Right ventricle myocardium superior (tissue), 1 donor: Measurements from ENCODE around the gene JAG2. TPM values are rescaled to one million over a fixed set of nuclear protein-coding genes. Genes with fewer than 3 reads are reported as not detected.
A peak's percentile ranks its signal among the peaks of the same experiment; 100 is the strongest.

Source experiments
- ATAC-seq: fragments of 200-7000 bp; cut with Tn5 transposase; one replicate; pipeline ENCODE4 v1.9.1; 2020; ENCODE audit warnings: mild to moderate bottlenecking; ENCODE audit not compliant: poor library complexity
- DNase-seq: peaks from one replicate; pipeline ENCODE4 v3.0.0-alpha.2; 2020
- intact Hi-C: fragments of 100-400 bp; cut with DNase I; formaldehyde crosslinking; loops from one replicate; pipeline ENCODE4 v1.11.2; 2022
- total RNA-seq: library from RNA; stranded (reverse); fragmentation: NEBNext Ultra II Directional; extraction: Animal tissue kit (Norgen Biotek cat#: 25700); gene quantifications from one replicate; pipeline ENCODE4 v1.2.1, GENCODE V29; 2021
- donor health status: DM: no; HTN: yes; CAD: no; lungs with severe emphysema.

The JAG2 gene
- total RNA-seq, 1 donor from 2014 or later, result 28.6 TPM

DNA sequence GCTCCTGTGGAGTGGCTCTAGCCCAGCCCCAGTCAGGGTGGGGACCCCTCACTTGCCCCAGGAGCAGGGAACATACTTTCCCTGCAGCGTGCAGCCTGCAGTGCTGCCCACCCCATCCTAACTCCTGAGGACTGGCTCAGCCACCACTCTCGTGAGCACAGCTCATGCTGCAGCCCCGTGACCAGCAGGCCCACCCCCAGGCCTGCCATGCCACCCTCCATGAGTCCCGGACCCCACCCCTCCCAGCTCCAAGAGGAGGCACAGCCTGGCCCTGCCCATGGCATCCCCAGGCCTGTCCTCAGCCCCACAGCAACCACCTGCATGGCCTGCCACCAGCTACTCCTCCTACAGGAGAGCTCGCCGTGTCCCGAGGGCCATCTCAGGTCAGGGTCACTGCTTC is 3.9 kb upstream of the JAG2 start:
- intact Hi-C loops, result no loop called here
- ATAC-seq (no peak), DNase-seq (no peak)

DNA sequence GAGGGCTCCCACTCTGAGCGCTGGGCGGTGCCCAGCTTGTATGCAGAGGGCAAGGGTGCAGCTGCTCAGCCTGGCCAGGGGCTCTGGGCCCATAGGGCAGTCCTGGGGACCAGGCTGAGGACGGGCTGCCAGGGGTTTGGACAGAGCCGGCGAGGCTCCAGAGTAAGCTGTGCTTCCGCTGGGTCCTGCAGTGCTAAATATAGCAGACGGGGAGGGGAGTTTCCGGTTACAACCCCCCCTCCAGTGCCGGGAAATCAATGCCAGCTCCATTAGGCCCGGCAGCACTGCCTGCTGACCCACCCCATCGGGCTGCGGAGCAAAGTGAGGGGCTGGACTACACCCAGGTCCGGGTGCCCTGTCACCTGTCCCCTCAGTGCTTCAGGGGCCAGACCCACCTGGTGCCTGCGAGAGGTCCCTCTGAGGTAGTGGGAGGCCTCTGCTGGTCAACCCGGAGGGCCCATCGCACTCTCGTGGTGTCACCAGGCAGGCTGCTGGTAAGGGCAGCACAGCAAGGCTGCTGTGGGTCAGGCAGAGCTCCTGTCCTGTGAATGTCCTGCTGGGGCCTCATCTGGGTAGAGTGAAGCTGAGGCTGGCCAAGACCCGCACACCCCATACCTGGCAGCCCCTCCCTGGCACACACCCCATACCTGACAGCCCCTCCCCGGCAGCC is 2.6 kb upstream of the JAG2 start:
- intact Hi-C loops, result no loop called here
- ATAC-seq, result peak; percentile 39
- no peak for DNase-seq

- no peak for ATAC-seq
Observed at GRCh38 chr14:105169776-105170655, 1.4 kb upstream of the JAG2 start.

GRCh38 chr14:105168979-105169507 is 467 bp upstream of the JAG2 start:
- ATAC-seq, result peak; percentile 11

More at GRCh38 chr14:105169776-105170655, 1.4 kb upstream of the JAG2 start:
- intact Hi-C loops, result loop anchor here (2.0 kb wide), 1 partner anchor 81 kb away; no protein-coding TSS in a partner anchor
- no peak for DNase-seq

GRCh38 chr14:105168093-105168420 is 519 bp downstream of the JAG2 start:
- intact Hi-C loops, result loop anchor here (2.0 kb wide), 1 partner anchor 79 kb away; no protein-coding TSS in a partner anchor
- DNase-seq, result no peak
- ATAC-seq, result no peak

More at GRCh38 chr14:105168979-105169507, 467 bp upstream of the JAG2 start:
- DNase-seq, result no peak
- intact Hi-C loops, result loop anchor here (2.0 kb wide), 1 partner anchor 80 kb away; no protein-coding TSS in a partner anchor

DNA sequence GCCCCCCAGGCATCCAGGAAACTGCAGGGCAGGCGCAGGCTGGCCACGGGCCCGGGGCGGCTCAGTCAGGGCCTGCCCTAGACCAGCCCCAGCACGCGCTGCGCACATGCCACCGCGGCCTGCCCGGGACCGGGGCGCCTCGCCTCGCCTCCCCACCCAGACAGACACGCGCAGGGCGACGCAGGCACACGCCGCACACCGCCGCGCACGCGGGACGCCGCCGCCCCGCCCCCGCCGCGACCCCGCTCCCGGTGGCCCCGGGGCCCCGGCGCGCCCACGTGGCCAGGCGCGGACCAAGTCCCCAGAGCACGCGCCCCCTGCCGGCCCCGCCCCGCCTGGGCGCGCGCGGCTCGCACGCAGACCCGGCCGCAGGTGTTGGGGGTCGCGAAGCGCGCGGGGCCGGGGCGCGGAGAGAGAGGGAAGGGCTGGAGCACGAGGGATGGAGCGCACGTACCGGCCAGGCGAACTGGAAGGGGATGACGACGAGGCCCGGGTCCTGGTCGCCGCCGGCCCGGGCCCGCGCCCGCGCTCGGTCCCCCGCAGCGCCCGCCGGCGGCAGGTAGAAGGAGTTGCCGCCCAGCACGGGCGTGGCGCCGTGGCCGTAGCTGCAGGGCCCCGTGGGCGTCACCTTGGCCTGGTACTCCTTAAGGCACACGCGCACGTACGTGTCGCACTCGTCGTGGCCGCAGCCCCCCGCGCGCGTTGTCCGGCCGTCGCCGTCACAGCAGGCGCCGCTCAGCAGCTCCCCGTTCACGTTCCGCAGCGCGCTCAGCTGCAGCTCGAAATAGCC is 1.1 kb downstream of the JAG2 start:
- intact Hi-C loops, result loop anchor here (2.0 kb wide), 1 partner anchor 79 kb away; no protein-coding TSS in a partner anchor
- DNase-seq (no peak), ATAC-seq (peak; percentile 2)

DNA sequence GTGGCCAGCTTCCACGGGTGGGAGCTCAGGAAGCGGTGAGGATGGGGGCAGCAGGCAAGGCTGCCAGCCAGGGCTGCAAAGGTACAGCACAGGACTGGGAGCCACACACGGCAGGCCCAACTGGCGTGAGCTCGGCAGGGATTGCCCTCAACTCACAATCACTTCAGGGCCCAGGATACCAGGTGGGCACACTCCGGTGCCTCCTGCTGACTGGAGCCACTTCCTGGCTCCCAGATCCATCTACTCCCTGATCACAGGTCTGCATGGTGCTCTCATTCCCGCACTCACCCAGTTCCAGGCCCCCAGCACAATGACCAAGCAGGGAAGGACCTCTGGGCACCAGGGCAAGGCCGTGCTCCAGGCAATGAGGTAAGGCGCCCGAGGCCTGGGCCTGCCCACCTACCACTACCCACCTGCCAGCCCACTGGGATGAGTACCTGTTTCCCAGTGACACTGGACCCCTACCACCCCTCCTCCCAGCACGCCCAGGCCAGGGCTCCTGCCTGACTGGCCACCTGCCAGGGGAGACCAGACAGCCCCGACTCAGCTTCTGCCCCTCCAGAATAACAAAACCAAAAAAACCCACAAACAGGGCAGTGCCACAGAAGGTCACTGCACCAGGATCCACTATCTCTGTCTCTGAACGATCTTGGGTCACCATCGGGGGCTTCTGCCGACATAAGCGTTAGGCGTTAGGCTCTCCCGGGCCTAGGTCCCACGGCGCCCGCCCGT is 1.8 kb downstream of the JAG2 start:
- no peak for DNase-seq
- no peak for ATAC-seq
- intact Hi-C loops, result no loop called here

GRCh38 chr14:105165761-105166485 is 2.7 kb downstream of the JAG2 start:
- intact Hi-C loops, result no loop called here
- no peak for ATAC-seq

GRCh38 chr14:105165134-105165704 is 3.4 kb downstream of the JAG2 start:
- DNase-seq (no peak), ATAC-seq (no peak)
- intact Hi-C loops, result no loop called here

More at GRCh38 chr14:105165761-105166485, 2.7 kb downstream of the JAG2 start:
- no peak for DNase-seq

GRCh38 chr14:105163040-105163742 is 5.4 kb downstream of the JAG2 start:
- intact Hi-C loops, result no loop called here
- DNase-seq (no peak), ATAC-seq (no peak)

GRCh38 chr14:105162669-105162979 is 6.0 kb downstream of the JAG2 start:
- intact Hi-C loops, result no loop called here
- DNase-seq, result no peak
- ATAC-seq, result no peak

DNA sequence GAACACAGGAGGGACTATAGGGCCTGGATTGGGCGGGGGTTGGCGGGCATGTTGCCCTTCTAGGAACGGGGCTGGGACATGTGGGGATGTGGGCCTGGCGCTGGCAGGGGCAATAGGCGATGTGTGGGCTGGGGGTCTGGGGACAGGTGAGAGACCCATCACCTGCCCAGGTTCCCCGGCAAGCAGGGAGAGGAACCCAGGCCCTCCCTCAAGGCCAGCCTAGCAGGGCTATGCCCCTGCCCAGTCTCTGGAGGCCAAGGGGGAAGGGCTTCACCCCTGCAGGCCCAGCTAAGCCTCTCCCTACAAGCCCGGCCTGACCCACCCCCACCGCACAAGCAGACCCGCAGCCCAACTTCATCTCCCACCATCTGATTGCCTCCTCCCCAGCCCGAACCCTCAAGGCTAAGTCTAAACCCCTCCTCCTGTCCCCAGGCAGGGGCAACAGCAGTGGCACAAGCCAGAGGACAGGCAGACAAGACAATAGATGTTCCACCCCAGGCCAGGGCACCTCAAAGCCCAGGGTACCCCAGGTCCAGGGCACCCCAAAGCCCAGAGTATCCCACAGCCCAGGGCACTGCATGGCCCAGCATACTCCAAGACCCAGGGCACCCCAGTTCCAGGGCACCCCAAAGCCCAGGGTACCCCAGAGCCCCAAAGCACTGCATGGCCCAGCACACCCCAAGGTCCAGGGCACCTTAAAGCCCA is 6.5 kb downstream of the JAG2 start:
- intact Hi-C loops, result no loop called here
- ATAC-seq, result peak; percentile 46
- DNase-seq, result no peak

DNA sequence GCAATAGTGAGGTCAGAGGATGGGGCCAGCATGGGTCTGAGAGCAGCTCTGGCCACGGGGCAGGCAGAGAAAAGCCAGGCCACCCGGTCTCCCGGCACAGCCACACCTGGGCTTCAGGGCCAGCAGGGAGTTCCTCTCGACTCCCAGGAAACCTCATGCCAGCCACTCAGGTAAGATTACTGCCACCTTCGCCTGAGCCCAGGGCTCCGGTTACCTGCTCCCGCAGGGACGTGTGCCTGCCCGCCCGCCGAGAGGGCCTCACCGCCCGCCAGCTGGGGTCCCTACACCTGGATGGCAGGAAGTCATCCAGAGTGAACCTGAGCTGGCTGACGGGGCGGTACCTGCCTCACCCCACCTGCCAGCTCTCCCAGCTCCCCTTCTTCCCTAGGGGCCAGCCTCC is 7.3 kb downstream of the JAG2 start:
- DNase-seq (no peak), ATAC-seq (no peak)
- intact Hi-C loops, result no loop called here

- intact Hi-C loops, result no loop called here
- ATAC-seq (no peak), DNase-seq (no peak)
Observed at GRCh38 chr14:105160776-105161175, 7.8 kb downstream of the JAG2 start.

DNA sequence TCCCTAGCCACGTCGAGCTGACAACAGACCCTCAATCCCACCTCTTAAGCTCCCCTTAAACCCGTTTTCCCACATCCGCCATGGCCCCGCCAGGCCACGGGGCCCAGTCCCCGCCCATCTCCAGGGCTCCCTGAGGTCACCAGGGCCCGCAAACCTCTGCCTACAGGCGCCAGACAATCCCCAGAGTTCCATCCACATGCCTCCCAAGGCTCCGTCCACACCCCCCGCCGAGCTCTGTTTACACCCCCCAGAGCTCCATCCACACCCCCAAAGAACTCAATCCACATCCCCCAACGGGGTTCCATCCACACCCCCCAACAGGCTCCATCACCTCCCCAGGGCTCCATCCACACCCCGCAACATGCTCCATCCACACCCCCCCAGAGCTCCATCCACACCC is 9.2 kb downstream of the JAG2 start:
- intact Hi-C loops, result no loop called here
- ATAC-seq, result no peak

GRCh38 chr14:105158794-105159193 is 9.8 kb downstream of the JAG2 start:
- no peak for DNase-seq
- intact Hi-C loops, result no loop called here
- no peak for ATAC-seq

More for the DNA sequence above, 9.2 kb downstream of the JAG2 start:
- no peak for DNase-seq
